ELR (cell line): ENCODE results near the gene FCAMR.
"Not testable (repeated sequence)": the region's sequence is repeated elsewhere in the genome, so short reads cannot be mapped to it uniquely, and the experiment has no call there.

Experiments
- DNase-seq: peaks from one replicate; pipeline ENCODE4 v3.0.0-alpha.2; 2015; ENCODE audit warnings: low read depth

The FCAMR gene

DNA sequence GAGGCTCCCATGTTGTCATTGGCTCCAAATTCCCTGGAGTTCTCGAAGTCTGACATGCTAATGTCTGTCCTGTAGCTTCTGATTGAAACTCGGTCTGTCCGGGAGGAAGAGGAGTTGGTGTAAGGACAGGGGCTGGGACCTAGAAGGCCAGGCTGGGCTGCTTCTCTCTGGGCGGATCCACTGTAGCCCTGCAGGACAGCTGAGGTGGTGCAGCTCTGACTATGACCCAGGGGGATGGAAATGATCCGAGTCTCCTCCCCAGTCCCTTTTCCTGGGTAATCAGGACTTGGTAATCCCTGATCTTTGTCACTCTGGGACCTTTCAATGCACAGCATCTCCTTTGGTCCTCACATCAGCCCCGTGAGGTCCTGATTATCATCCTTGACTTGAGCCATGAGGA lies 38.6 kb downstream of the FCAMR start:
- no peak for DNase-seq

- DNase-seq = no peak
Observed at GRCh38 chr1:206930210-206930798, 40.0 kb downstream of the FCAMR start.

GRCh38 chr1:206929524-206929923 lies 40.7 kb downstream of the FCAMR start:
- no peak for DNase-seq

GRCh38 chr1:206926286-206926685 lies 44.0 kb downstream of the FCAMR start:
- DNase-seq = no peak

GRCh38 chr1:206925106-206925736 lies 45.0 kb downstream of the FCAMR start:
- DNase-seq = no peak

DNA sequence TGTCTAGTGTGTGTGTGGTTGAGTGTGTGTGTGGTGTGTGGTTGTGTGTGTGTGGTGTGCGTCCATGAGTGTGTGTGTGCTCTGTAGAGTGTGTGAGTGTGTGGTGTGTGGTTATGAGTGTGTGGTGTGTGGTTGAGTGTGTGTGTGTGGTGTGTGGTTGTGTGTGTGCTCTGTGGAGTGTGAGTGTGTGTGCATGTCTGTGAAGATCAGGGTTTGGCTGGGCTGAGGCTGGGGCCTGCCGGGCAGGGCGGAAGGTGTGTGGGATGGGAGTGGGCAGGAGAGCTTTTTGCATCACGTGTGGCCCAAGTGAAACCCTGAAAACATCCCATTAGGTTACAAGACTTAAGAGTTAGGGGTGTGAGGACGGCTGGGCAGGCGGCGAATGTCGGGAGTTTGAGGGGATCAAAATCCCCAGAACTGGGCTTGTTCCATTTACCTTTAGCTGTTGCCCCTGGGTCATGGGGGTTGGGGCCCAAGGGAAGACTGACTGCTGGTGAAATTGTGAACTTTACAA lies 45.6 kb downstream of the FCAMR start:
- DNase-seq = no peak

GRCh38 chr1:206923961-206924557 lies 46.2 kb downstream of the FCAMR start:
- not testable (repeated sequence) for DNase-seq

DNA sequence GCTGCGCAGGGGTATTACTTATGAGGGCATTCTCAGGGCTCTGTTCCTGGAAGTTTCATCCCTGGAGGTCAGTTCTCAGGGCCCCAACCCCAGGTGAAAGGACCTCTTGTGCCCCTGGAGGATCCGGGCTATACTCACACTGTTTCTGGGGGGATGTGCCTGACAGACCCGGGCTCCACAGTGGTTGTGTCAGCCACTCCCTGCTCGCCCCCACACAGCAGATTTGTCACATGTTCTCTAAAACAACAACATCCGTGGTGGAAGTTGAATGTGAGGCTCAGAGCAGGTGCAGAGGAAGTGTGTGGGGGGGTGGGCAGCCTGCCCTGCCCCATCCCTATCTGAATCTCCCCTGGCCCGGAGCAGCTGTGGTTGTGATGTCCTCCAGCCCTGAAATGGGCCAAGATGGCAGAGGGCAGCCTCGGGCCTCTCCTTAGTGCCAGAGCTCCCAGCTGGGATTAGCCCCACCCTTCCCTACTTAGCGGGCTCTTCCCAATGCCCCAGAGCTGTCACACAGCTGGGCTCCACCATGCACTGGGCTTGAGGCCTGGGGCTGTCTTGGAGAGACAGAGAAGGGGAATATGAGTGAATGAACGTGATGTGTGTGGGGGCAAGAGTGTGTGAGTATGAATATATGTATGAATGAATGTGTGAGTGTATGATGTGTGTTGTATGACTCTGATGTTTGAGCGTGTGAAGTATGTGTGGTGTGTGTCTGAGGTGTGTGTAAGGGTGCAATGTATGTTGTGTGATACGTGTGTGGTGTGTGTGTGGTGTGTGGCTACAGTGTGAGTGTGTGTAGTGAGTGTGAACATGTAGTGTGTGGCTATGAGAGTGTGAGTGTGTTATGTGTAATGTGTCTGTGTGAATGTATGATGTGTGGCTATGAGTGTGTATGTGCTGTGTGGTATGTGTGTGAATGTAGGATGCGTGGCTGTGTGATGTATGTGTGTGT lies 47.0 kb downstream of the FCAMR start:
- no peak for DNase-seq

DNA sequence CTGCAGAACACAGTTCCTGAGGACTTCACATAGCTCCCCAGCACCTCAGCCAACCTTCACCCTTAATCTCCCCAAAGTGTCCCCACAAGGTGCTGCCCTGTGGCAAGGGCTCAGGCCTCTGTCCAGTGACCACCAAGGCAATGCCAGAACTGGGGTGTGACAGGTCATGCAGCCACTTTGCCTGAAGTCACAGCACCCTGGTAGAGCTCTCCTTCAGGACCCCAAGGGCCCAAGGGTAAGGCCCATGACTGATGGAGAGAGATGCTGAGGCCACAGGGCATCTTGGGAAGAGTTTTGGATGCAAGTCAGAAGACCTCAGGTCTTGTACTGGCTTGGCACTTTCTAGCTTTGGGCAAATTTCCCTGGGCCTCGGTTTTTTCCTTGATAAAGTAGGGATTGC lies 47.7 kb downstream of the FCAMR start:
- DNase-seq = no peak

- no peak for DNase-seq
Observed at GRCh38 chr1:206921772-206922265, 48.4 kb downstream of the FCAMR start, which contains the start of gene FCMR. Gene FCMR, minus strand, starts transcription at chr1:206921941. Its CDS starts 87 bp downstream, at chr1:206921854.

DNA sequence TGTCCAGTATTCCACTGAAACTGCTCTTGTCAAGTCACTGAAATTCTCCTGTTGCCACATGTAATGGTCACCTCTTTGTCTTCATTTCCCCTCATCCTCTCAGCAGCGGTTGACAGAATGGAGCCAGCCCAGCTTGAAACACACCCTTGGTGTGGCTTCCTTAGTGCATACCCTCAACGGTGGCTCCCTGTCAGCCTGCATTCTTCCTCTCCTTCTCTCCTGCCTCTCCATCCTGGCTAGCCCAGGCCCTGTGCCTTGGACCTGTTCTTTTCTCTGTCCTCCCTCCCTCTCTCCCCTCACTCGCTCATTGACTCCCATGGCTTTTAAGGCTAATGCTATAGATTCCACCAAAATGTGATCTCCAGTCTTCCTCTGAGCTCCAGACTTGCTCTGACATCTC lies 52.2 kb downstream of the FCAMR start:
- DNase-seq = no peak

DNA sequence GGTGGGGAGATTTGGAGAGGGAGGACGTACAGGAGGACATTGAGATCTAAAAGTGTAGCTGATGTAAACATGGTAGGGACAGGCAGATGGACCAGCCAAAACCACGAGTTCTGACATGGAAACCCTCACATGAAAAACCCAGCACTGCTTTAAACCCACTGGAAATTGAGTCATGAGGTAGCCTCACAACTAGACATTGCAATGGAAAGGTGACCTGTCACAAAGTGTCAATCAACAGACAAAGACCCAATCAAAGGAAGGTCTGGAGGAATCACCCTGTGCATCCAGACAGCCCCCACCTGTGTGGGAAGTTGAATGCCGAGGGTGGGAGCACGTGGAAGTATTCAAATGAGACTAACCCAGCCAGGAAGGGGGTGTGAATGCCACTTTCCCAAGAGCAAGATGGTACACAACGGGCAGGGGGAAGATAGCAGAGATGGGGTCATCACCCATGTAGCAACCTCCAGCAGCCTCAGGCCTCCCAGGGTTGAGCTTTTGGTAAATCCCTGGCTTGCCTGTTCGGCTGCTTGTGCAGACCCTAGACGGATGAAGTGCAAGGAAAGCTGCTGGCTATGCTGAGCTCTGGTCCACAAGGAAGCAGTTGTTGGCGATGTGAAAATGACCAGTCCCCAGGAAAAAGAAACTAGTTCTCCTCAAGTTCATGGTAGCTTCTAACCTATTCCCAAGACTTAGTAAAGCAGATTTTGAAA lies 54.1 kb downstream of the FCAMR start:
- no peak for DNase-seq

DNA sequence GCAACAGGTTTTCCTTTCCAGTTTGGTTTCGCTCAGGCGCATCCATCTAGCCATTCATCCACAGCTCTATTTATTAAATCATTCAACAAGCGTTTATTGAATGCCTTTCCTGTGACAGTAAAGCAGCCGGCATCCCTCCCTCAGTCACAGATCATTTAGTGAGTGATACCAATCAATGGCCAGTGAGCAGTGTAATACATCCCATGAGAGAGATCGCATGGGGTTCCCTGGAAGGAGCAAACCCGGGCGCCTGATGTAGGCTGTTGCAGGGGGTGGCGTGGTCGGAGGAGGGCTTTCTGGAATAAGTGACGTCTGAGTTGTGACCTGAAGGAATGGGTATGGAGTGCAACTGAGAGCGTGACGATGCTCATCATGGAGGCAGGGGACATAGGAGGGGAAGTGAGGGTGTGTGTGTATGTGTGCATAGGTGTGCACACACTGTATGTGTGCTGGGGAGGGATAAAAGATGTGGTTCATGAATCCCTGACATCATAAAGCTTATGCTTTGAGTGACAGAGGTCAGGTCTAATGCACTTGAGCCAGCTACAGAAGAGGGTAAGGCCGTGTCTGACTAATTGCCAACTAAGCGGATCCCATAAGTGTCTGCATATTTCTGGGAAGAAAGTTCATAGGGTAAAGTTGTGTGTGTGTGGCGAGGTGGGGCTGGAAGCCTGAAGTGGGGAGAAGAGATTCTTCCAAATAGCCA lies 55.1 kb downstream of the FCAMR start:
- no peak for DNase-seq

GRCh38 chr1:206913766-206914537 lies 56.3 kb downstream of the FCAMR start:
- DNase-seq = no peak

DNA sequence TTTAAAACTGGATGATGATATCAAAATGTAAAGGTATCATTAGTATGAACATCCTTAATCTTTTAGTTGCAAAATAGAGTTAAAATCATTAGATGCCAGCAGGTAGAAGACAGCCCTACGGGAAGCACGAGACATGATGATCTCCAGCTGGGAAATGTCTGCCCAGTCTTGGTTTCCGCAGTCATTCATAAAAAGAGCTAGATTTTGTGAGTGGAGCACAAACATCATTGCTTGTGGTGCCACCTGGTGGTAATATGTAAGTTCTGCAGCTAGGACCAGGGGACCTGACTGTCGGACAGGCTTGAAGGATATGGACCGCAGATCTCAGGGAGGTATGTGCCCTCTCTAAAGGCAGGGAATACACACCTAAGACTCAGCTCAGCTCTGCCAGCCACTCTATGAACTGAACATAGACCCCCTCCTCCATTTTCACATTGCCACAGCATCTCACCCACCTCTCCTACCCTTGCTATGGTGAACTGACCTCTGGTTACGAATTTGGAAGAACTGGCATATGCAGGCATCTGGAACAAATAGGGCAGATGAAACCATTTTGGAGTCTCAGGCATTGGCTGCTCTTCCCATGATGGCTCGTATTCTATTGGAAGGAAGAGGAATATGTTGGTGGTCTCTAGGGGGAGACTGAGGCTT lies 57.7 kb downstream of the FCAMR start:
- DNase-seq = peak; percentile 85

GRCh38 chr1:206911064-206911663 lies 59.1 kb downstream of the FCAMR start:
- DNase-seq = peak; percentile 82

DNA sequence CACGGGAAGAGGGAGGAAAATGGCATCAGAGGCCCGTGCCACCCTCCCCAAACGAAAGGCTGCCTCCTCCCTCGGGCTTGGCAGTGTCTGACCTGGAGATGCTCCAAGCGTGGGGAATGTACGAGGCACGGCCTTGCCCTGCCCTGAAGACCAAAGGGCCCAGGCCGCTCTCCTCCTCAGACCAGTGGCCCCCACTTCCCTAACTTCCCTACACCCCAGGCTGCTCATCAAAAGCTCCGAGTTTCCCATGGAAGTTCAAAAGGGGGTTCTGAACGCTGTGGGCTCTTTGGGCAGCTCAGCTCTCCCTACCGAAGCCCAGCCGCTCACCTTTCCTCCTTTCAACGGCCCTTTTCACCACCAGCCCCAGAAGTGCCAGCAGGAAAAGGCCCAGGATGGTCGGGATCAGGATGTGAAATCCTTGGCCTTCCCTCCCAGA lies 60.4 kb downstream of the FCAMR start:
- DNase-seq = no peak

GRCh38 chr1:206909161-206909882 lies 60.9 kb downstream of the FCAMR start:
- peak; percentile 56 for DNase-seq
